H9 (cell line): ENCODE results near the gene COG2. TPM values are rescaled to one million over a fixed set of nuclear protein-coding genes. Genes with fewer than 3 reads are reported as not detected.

ENCODE experiments used
- DNase-seq: peaks from one replicate; pipeline ENCODE4 v3.0.0-alpha.2; 2017
- H2AFZ ChIP-seq: one replicate; pipeline ENCODE4 v1.6.1; 2013; ENCODE audit warnings: mild to moderate bottlenecking, low read length, control low read depth, moderate library complexity
- H2AK5ac ChIP-seq: 2 replicates; pipeline ENCODE4 v1.6.1; 2013; ENCODE audit warnings: low read length, control low read depth, mixed read lengths; ENCODE audit not compliant: insufficient read length
- H2BK120ac ChIP-seq: one replicate; pipeline ENCODE4 v1.6.1; 2013; ENCODE audit warnings: low read depth, mild to moderate bottlenecking, low read length, control low read depth, inconsistent platforms; ENCODE audit not compliant: poor library complexity, severe bottlenecking
- H2BK12ac ChIP-seq: 2 replicates; pipeline ENCODE4 v1.6.1; 2013; ENCODE audit warnings: low read length, control low read depth, mixed read lengths, low read depth; ENCODE audit not compliant: insufficient read length
- H2BK15ac ChIP-seq: 2 replicates; pipeline ENCODE4 v1.6.1; 2013; ENCODE audit warnings: low read depth, low read length, control low read depth
- H2BK20ac ChIP-seq: one replicate; pipeline ENCODE4 v1.6.1; 2013; ENCODE audit warnings: low read depth, mild to moderate bottlenecking, low read length, control low read depth, inconsistent platforms; ENCODE audit not compliant: poor library complexity, severe bottlenecking
- H2BK5ac ChIP-seq: 2 replicates; pipeline ENCODE4 v1.6.1; 2013; ENCODE audit warnings: low read length, control low read depth, mixed read lengths; ENCODE audit not compliant: insufficient read length
- H3K14ac ChIP-seq: 2 replicates; pipeline ENCODE4 v1.6.1; 2013; ENCODE audit warnings: low read length, control low read depth; ENCODE audit not compliant: insufficient read depth
- H3K18ac ChIP-seq: 2 replicates; pipeline ENCODE4 v1.6.1; 2013; ENCODE audit warnings: low read depth, mild to moderate bottlenecking, mixed read lengths, low read length, control low read depth; ENCODE audit not compliant: insufficient read length
- H3K23ac ChIP-seq: 2 replicates; pipeline ENCODE4 v1.6.1; 2013; ENCODE audit warnings: low read length, control low read depth, mixed read lengths, low read depth; ENCODE audit not compliant: insufficient read length
- H3K23me2 ChIP-seq: 2 replicates; pipeline ENCODE4 v1.6.1; 2013; ENCODE audit warnings: low read depth, mild to moderate bottlenecking, mixed read lengths, low read length, control low read depth; ENCODE audit not compliant: insufficient read length, poor library complexity, severe bottlenecking
- H3K27ac ChIP-seq: 2 replicates; pipeline ENCODE4 v1.5.1; 2013; ENCODE audit warnings: low read length, control low read depth, mixed read lengths, low read depth; ENCODE audit not compliant: insufficient read length
- H3K27me3 ChIP-seq: 2 replicates; pipeline ENCODE4 v1.6.1; 2013; ENCODE audit warnings: low read length, control low read depth, inconsistent platforms; ENCODE audit not compliant: insufficient read depth
- H3K4ac ChIP-seq: 2 replicates; pipeline ENCODE4 v1.6.1; 2013; ENCODE audit warnings: low read depth, mild to moderate bottlenecking, control low read depth, inconsistent platforms, low read length, moderate library complexity
- H3K4me1 ChIP-seq: 2 replicates; pipeline ENCODE4 v1.6.1; 2013; ENCODE audit warnings: low read length, control low read depth, inconsistent platforms; ENCODE audit not compliant: insufficient read depth
- H3K4me2 ChIP-seq: 2 replicates; pipeline ENCODE4 v1.6.1; 2013; ENCODE audit warnings: low read length, control low read depth, mixed read lengths; ENCODE audit not compliant: insufficient read length, insufficient read depth
- H3K56ac ChIP-seq: 2 replicates; pipeline ENCODE4 v1.6.1; 2013; ENCODE audit warnings: low read depth, mild to moderate bottlenecking, mixed read lengths, low read length, control low read depth; ENCODE audit not compliant: insufficient read length
- H3K79me1 ChIP-seq: 2 replicates; pipeline ENCODE4 v1.6.1; 2013; ENCODE audit warnings: low read depth, mild to moderate bottlenecking, moderate library complexity, low read length, control low read depth, inconsistent platforms; ENCODE audit not compliant: insufficient read depth, poor library complexity, severe bottlenecking
- H3K79me2 ChIP-seq: 2 replicates; pipeline ENCODE4 v1.6.1; 2013; ENCODE audit warnings: low read length, control low read depth, inconsistent platforms; ENCODE audit not compliant: insufficient read depth
- H3K9ac ChIP-seq: 2 replicates; pipeline ENCODE4 v1.6.1; 2013; ENCODE audit warnings: low read length, control low read depth, mixed read lengths; ENCODE audit not compliant: insufficient read length; ENCODE audit errors: extremely low read depth
- H3K9me3 ChIP-seq: one replicate; pipeline ENCODE4 v1.6.1; 2013; ENCODE audit warnings: low read depth, low read length, inconsistent platforms; ENCODE audit not compliant: control insufficient read depth
- H3T11ph ChIP-seq: one replicate; pipeline ENCODE4 v1.6.1; 2013; ENCODE audit warnings: mild to moderate bottlenecking, low read length, control low read depth, inconsistent platforms
- H4K20me1 ChIP-seq: one replicate; pipeline ENCODE4 v1.6.1; 2013; ENCODE audit not compliant: control insufficient read depth, insufficient read length, insufficient read depth
- H4K5ac ChIP-seq: 2 replicates; pipeline ENCODE4 v1.6.1; 2013; ENCODE audit warnings: low read depth, mild to moderate bottlenecking, mixed read lengths, low read length, control low read depth; ENCODE audit not compliant: insufficient read length
- H4K8ac ChIP-seq: replicated peaks from 2 replicates; pipeline ENCODE4 v1.6.1; 2013; ENCODE audit warnings: low read length, control low read depth, mixed read lengths, low read depth; ENCODE audit not compliant: insufficient read length
- H4K91ac ChIP-seq: 2 replicates; pipeline ENCODE4 v1.6.1; 2013; ENCODE audit warnings: low read depth, mild to moderate bottlenecking, moderate library complexity, mixed read lengths, low read length, control low read depth; ENCODE audit not compliant: insufficient read length
- H3K27ac Mint-ChIP-seq, 3 experiments: 2 replicates in 2 of 3; 3 replicates in 1 of 3; pipeline ENCODE4 v1.8.0; 2020 to 2021; ENCODE audit warnings: mixed read lengths in 3 of 3, mild to moderate bottlenecking in 1 of 3, moderate library complexity in 1 of 3
- H3K27me3 Mint-ChIP-seq: 2 replicates; pipeline ENCODE4 v1.8.0; 2021; ENCODE audit warnings: low read depth, mild to moderate bottlenecking, moderate library complexity, mixed read lengths
- H3K36me3 Mint-ChIP-seq, 3 experiments: 2 replicates in 2 of 3; 3 replicates in 1 of 3; pipeline ENCODE4 v1.8.0; 2020 to 2021; ENCODE audit warnings: low read depth in 3 of 3, mixed read lengths in 3 of 3; ENCODE audit not compliant: insufficient read depth in 1 of 3
- H3K4me1 Mint-ChIP-seq, 2 experiments: 2 replicates each; pipeline ENCODE4 v1.8.0; 2020; ENCODE audit warnings: mixed read lengths in 2 of 2
- H3K4me3 Mint-ChIP-seq, 2 experiments: 2 replicates in 1 of 2; 3 replicates in 1 of 2; pipeline ENCODE4 v1.8.0; 2020 to 2021; ENCODE audit warnings: mild to moderate bottlenecking in 2 of 2, mixed read lengths in 2 of 2, moderate library complexity in 1 of 2
- H3K9me3 Mint-ChIP-seq, 2 experiments: 2 replicates in 1 of 2; 3 replicates in 1 of 2; pipeline ENCODE4 v1.8.0; 2020; ENCODE audit warnings: mild to moderate bottlenecking in 2 of 2, mixed read lengths in 2 of 2, moderate library complexity in 1 of 2
- WGBS: extraction: QIAGEN DNeasy Blood & Tissue Kit; methylation state at CpG from one replicate; pipeline ENCODE4 v1.1.7; 2013; ENCODE audit warnings: missing lambda C conversion rate, low lambda C conversion rate, mixed read lengths; ENCODE audit not compliant: insufficient read length; ENCODE audit errors: extremely low coverage; 5-methylcytosine and 5-hydroxymethylcytosine counted together
- total RNA-seq: library from RNA; stranded (reverse); gene quantifications from 2 replicates; pipeline ENCODE4 v1.2.1, GENCODE V29; 2021
- TF ChIP-seq, protein P1 (sequence below): fragments of 200-600 bp; sonication (generic); conservative IDR thresholded peaks from 3 replicates; pipeline ENCODE4 v1.8.0; 2021; ENCODE audit warnings: antibody characterized with exemption, mild to moderate bottlenecking

The COG2 gene
- total RNA-seq, 1 experiment from 2014 or later = 42.2 TPM

DNA sequence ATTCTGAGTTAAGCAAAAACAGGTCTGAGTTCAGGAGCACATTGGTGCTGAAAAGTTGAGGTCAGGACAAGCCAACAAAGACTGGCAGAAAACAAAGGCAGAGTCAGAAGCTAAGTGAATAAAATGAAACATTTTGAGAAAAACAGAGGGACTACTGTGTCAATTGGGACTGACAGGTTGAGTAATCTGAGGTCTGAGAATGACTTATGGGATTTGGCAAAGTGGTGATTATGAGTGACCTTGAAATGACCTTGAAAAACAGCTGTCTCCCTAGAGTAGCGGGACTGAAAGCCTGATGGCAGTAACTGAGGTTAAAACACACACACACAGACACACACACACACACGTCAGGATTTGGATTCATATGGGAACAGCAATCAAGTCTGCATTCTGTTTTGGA lies 8.8 kb upstream of the COG2 start:
- no peak overlapping the region for H2AK5ac ChIP-seq
- no peak for DNase-seq
- no peak overlapping the region for H3K4ac ChIP-seq
- Mint-ChIP-seq H3K36me3 (no peaks in the 10 kb centered on the region), H3K4me3 (no peak overlapping the region), H3K27ac (no peak overlapping the region), H3K4me1 (peaks cover 3 to 5% of the 10 kb centered on the region in 2 experiments; a peak in 1 of 4 replicates), H3K27me3 (peaks cover 11% of the 10 kb centered on the region), H3K9me3 (no peaks in the 10 kb centered on the region)
- no peak overlapping the region for H2BK12ac ChIP-seq
- no peaks in the 10 kb centered on the region for H3K23me2 ChIP-seq
- no peaks in the 10 kb centered on the region for H3K79me1 ChIP-seq
- no peak overlapping the region for H4K91ac ChIP-seq
- H3T11ph ChIP-seq = no peak overlapping the region
- H2AFZ ChIP-seq = no peak overlapping the region
- no peak overlapping the region for H3K14ac ChIP-seq
- TF ChIP-seq, protein P1, sequence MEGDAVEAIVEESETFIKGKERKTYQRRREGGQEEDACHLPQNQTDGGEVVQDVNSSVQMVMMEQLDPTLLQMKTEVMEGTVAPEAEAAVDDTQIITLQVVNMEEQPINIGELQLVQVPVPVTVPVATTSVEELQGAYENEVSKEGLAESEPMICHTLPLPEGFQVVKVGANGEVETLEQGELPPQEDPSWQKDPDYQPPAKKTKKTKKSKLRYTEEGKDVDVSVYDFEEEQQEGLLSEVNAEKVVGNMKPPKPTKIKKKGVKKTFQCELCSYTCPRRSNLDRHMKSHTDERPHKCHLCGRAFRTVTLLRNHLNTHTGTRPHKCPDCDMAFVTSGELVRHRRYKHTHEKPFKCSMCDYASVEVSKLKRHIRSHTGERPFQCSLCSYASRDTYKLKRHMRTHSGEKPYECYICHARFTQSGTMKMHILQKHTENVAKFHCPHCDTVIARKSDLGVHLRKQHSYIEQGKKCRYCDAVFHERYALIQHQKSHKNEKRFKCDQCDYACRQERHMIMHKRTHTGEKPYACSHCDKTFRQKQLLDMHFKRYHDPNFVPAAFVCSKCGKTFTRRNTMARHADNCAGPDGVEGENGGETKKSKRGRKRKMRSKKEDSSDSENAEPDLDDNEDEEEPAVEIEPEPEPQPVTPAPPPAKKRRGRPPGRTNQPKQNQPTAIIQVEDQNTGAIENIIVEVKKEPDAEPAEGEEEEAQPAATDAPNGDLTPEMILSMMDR = no peak
- no peaks in the 10 kb centered on the region for H4K20me1 ChIP-seq
- no peaks in the 10 kb centered on the region for H3K27me3 ChIP-seq
- H3K18ac ChIP-seq = no peak overlapping the region
- H4K8ac ChIP-seq = no peak overlapping the region
- H2BK5ac ChIP-seq = no peak overlapping the region
- no peak overlapping the region for H2BK120ac ChIP-seq
- no CpG with 5 or more reads among the region's 2 CpGs for WGBS
- H3K27ac ChIP-seq = no peak overlapping the region
- H3K4me2 ChIP-seq = no peak overlapping the region
- H3K23ac ChIP-seq = no peak overlapping the region
- H4K5ac ChIP-seq = no peak overlapping the region
- no peak overlapping the region for H3K9ac ChIP-seq
- H3K9me3 ChIP-seq = no peaks in the 10 kb centered on the region
- H3K4me1 ChIP-seq = no peaks in the 10 kb centered on the region
- no peak overlapping the region for H2BK15ac ChIP-seq
- no peak overlapping the region for H2BK20ac ChIP-seq
- no peak overlapping the region for H3K56ac ChIP-seq
- H3K79me2 ChIP-seq = no peaks in the 10 kb centered on the region
